NCI-H2081 treated with DMSO at 0.1 percent for 48 hours (cell line): ENCODE data around the gene PEX1.
"Not testable (repeated sequence)": the region's sequence is repeated elsewhere in the genome, so short reads cannot be mapped to it uniquely, and the experiment has no call there.

Experiments
- DNase-seq: peaks from one replicate; lab custom pipeline; 2025; lab: John Stamatoyannopoulos, UW

The PEX1 gene

DNA sequence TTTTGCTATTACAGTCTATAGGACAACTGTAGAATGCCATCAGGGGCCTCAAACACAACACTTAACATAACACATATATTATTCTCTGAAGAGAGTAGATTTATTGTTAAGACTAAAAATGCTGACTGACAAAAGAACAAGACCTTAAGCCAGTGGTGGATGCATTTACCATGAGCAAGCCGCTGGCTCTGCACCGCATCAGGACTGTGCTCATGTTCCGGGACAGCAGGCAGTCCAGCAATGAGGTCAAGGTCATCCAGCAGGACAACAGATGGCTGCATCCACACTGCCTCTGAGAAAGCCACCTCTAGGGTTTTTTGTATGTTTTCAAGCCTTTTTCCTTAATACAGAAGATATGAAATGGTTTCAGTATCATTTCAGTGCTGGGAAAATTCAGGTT is 23.8 kb downstream of the PEX1 start:
- no peak for DNase-seq

DNA sequence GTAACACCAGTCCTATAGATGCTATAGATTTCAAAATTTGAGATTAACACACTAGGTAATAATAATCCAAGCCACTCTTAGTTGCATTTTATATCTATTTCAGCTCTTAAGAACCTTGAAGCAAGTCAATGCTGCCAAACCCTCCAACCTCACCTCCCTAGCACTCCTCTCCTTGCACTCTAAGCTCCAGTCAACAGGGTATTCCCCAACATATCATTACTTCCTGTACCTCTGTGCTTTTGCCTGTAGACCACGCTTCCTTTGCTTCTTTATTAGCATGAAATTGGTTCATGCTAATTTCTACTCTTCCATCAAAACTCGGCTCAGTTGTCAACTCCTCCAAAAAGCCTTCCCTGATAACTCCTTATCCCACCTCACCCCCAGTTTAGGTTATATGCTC is 24.6 kb downstream of the PEX1 start:
- DNase-seq, result no peak

DNA sequence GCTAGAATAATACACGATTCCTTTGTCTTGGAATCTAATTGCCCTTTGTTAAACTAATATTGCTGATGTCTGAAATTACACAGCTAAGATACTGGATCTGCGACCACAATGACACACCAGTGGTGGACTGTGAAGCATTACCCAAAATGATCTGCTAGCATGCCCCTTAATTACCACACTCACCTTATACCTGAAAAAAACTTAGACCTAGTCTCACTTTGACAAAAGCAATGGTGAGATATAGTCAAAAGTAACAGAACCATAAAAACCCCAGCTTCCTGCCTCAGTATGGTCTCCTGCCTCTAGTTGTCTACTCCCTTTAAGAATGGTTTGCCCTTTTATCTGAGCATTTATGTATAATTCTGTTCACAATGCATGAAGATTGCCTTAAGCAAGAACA is 29.8 kb downstream of the PEX1 start:
- DNase-seq, result no peak

DNA sequence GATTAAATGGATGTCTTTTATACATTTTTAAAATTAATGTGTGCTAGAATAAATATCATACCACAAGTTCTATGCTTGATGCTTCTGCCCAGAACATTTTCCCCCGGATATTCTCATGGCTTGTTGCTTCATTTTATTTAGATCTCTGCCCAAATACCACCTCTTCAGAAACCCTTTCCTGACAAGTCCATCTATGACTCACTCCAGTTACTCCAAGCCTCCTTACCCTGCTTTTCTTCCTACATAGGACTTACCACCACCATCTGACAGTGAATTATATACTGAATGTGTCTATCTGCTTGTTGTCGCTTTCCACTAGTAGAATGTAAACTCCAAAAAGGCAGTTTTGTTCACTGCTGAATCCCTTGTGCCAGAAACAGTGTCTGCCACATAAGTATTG is 31.4 kb downstream of the PEX1 start:
- no peak for DNase-seq

DNA sequence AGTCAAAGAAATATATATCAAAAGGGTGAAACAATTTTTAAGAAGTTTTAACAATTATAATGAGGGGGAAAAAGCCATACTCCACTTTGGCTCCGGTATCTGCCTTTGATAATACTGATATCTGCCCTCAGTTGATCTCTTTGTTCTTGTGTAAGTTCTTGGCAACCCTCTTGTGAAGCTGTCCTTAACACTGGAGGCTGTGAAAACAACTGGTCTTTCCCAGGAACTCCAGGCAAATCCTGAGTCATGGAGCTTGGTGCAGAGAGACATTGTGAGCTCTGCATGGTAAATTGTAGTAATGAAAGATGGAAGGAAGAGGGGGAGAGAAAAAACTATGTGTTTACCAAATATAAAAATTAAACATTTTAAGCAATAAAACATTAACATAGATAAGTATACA is 38.7 kb downstream of the PEX1 start:
- DNase-seq, result no peak

DNA sequence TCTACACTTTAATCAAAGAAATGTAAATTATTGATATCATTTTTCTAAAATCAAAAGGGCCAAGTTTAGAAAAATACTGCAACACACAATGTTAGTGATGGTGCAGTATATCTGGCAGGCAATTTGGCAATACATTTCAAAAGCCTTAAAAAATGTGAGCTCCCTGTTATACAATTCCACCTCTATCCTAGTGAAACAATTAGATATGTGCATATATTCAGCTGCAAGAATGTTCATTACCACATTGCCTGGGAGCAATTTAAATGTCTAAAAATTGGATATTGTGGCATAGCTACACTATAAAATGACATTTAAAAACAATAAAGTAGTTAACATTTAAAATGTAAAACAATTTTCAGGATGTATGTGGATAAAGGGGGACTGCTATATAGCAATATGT is 40.5 kb downstream of the PEX1 start:
- DNase-seq, result no peak

DNA sequence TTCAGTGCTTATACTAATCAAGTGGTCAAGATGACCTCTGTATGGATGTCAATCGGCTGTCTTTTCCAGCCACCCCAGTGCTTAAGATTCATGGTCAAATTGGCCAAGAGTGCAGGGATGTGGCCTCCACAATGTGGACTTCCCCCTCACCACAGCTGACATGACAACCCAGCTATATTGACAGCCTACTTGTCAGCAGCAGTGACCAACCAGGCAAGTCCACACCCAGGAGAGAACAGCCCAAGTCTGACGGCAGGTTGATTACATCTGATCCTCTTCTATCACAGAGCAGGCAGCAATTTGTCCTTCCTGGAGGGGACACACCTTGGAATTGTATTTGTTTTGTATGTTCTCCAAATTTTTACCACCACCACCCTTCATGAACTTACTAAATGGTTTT is 42.3 kb downstream of the PEX1 start:
- DNase-seq, result no peak

DNA sequence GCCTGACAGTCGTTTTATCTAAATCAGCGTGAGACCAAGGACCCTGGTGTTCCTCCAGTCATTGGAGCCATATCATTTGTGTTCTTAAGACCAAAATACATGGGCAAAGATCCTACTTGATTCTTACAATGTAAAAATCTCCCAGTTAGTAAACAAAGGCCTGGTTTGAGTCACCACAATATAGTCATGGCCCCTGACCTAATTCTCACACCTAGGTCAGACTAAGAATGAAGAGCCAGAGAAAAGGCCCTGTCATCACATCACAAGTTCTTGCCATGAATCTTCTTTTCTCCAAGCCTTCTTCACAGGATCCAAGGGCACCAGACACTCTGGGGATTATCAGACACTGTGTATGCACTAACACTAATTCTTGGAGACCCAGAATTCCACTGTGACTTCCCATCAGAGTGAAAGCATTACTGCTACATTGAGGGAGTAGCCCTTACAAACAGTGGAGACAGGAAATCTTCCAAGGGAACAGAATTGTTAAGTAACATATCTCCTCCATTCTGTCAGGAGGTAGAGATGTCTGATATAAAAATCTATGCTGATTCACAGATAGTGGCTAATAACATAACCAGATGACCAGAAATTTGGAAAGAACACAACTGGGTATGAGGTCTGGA is 42.9 kb downstream of the PEX1 start:
- DNase-seq, result no peak

DNA sequence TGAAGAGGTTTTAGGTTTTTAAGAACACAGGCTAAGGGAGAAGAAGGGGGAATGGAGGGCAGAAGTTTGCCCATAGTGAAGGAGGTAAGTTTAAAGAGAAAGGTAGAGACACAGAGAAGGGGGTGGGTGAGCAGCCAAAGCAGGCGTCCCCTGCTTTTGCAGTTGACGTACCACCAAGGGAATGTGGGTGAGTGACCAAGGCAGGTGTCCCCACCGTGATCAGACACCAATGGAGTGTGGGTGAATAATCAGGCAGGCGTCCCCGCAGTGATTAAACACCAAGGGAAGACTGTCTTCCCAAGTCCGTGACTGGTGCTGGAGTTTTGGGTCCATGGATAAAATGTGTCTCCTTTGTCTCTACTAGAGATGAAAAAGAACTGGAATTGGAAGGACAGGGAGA is 44.1 kb downstream of the PEX1 start:
- DNase-seq, result not testable (repeated sequence)

DNA sequence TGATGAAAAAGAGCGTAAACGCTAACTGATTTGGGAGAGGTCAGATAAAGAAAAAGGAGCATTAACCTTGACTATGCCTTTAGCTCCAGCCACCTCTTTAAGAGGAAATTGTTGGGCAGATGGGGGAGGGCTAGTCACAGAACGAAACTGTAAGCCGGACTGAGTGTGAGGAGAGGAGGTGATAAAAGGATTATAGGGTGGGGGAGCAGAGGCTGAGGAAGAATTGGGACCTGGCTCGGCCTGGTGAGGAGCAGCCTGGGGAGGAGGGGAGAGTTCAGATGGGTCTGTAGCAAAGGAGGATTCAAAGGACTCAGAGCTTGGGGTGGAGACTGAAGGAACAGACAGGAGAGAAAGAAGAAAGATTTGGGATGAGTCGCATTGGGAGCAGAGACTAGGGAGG is 44.7 kb downstream of the PEX1 start:
- DNase-seq, result not testable (repeated sequence)

DNA sequence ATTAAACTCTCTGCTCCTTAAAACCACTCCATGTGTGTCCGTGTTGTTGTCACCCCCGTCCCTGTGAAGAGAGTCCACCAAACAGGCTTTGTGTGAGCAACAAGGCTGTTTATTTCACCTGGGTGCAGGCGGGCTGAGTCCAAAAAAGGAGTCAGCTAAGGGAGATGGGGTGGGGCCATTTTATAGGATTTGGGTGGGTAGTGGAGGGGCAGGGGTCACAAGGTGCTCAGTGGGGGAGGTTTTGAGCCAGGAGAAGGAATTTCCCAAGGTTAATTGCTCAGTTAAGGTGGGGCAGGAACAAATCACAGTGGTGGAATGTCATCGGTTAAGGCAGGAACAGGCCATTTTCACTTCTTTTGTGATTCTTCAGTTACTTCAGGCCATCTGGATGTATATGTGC is 49.2 kb downstream of the PEX1 start:
- DNase-seq, result not testable (repeated sequence)

DNA sequence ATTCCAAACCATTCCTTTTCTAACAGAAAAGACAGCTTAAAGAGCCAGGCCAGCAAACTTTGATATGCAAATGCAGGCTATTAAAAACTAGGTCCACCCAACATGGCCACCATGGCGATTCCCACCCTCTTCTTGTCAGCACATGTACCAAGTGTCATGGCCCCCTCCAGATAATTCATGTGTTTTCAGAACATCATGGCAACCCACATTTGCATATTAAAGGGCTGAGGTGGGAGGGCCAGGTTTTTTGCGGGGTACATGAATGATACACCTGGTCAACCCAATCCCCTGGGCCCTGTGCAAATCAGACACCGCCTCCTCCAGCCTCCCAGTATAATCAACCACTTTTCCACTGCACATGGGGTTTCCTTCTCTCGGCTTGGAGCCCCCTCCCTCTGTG is 49.6 kb downstream of the PEX1 start:
- no peak for DNase-seq

DNA sequence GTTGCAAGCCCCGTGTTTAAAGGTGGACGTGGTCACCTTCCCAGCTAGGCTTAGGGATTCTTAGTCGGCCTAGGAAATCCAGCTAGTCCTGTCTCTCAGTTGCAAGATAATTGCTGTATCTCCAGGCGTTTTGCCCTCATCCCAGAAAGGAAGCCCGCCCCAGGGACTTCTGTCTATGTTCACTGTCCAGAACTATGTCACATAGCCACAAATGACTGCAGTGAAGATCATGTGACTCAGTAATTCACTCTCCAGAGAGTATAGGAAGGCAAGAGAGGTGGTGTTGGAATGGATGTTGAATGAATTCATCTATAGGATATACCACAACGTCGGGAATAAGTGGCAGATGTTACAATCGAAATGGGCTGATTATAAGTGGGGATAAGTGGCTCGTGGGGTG is 50.2 kb downstream of the PEX1 start:
- no peak for DNase-seq

DNA sequence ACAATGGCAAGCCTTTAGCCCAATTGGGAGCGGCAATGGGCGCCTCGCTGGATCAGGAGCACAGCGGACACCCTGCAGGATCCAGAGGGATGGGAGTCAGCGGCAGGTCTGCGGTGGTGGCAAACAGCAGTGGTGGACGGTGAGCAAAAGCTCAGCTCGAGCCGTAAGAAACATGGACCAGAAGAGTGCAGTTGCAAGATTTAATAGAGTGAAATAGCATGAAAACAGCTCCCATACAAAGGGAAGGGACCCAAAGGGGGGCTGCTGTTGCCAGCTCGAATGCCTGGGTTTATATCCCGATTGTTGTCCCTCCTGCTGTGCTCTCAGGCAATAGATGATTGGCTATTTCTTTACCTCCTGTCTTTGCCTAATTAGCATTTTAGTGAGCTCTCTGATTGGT is 50.6 kb downstream of the PEX1 start, which contains the start of gene ERVW-1:
TSS of gene ERVW-1 (minus strand) at position 266 of the 400 bp plus-strand sequence. CDS start 7,565 bp downstream, outside the sequence.
- not testable (repeated sequence) for DNase-seq

DNA sequence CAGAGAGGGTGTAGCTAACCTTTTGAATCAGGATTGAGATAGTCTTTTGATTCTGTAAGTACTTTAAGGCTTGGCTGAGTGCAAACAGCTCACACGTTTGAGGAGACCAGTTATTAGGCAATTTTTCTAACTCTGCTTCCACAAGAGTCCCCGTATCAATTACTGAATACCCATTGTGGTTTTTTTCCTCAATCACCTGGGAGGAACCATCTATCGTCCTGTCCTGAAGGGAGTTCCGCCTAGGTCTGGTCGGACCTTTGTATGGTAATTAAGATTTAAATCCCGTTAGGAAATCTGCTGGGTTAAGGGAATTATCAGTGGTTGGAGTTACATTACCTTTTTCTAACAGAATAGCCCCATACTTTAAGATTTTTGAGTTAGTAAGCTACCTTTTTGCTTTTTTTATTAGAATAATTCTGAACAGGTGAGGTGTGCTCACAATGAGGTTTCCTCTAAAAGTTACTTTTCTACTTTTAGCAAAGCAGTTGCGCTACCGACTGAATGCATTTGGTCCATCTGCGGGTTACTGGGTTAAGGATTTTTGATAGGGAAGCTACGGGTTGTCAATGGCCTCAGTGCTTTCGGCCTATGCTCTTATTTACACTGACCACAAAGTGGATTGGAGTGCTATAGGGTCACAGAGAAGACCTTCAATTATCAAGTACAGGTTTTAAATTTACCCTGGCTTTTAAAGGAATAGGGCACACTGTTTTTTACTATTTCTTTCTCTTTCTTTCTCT is 52.3 kb downstream of the PEX1 start:
- DNase-seq, result not testable (repeated sequence)

DNA sequence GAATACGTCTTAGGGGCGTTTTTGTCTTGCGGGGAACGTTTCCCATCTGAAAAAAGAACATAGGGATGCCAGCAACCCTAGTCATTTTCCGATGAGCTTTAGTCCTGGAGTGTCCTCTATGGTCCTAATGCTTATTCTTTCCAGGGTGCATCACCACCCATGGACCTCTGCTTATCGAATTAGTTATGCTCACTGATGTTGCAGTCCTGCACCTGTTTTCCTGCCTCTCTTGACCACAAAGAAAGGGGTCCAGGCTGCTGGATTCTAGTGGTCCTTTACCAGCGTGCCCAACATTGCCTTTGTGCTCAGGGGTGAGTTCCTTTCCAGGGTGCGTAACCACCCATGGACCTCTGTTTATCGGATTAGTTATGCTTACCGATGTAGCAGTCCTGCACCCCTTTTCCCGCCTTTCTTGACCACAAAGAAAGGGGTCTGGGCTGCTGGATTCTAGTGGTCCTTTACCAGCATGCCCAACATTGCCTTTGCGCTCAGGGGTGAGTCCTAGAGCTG is 53.0 kb downstream of the PEX1 start:
- not testable (repeated sequence) for DNase-seq

DNA sequence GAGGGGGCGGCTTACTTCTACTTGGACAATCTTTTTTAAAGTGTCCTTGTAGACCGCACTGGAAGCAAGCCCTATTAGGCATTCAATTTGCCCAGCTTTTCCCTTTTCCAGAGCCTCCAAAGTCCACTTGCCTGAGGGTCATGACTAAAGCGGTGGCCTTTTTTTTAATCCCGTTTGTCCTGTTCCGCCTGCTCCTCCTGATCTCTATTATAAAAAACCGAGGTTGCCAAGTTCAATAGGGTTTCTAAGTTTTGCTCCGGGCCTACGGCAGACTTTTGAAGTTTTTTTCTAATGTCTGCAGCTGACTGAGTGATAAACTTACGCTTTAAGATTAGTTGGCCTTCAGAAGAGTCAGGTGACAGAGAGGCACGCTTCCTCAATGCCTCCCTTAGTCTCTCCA is 54.3 kb downstream of the PEX1 start:
- not testable (repeated sequence) for DNase-seq

DNA sequence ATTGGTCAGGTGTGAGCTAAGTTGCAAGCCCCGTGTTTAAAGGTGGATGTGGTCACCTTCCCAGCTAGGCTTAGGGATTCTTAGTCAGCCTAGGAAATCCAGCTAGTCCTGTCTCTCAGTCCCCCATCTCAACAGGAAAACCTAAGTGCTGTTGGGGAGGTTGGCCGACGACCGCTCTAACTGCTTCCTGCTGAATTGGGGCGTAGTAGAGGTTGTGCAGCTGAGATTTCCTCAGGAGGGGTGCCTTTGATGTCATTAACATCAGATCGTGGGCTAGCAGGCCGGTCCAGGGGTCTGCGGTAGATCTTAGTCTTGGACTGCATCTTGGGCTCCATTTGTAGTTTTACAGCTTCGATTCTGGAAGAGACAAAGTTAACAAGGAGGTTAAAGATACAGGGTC is 59.7 kb downstream of the PEX1 start:
- DNase-seq, result not testable (repeated sequence)

DNA sequence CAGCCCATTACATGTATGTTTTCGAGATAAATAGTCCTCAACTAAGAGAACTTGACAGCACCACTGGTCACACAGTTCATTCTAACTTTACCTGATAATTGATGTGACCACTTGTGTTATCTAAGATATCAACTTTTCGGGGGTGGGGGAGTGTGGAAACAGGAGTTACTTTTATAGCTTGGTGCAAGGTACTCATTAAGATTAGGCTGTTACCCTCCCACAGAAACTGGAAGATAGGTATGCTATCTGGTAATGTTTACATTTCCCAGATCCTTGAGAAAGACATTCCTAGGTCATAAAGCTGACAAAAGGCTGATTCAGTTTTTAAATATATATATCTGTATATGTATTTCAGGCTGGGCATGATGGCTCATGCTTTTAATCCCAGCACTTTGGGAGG is 61.6 kb downstream of the PEX1 start:
- no peak for DNase-seq

DNA sequence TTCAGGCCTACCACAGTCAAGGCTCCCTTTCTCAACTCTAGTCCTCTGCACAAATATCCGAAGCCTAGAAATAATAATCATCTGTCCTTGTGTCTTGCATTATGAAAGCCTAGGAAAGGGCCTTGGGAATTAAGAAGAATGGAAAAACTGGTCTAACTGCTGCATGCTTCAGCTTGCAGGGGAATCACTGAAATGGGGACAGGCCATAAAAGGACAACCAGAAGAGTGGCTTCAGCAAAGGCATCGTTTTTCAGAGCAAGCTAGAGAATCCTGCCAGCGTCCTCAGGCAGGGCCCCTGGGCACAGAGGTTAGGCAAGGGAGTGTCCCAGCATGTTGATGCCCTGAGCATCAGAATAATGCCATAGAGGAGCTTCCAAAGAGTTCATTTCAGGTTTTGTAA is 63.8 kb downstream of the PEX1 start:
- no peak for DNase-seq

DNA sequence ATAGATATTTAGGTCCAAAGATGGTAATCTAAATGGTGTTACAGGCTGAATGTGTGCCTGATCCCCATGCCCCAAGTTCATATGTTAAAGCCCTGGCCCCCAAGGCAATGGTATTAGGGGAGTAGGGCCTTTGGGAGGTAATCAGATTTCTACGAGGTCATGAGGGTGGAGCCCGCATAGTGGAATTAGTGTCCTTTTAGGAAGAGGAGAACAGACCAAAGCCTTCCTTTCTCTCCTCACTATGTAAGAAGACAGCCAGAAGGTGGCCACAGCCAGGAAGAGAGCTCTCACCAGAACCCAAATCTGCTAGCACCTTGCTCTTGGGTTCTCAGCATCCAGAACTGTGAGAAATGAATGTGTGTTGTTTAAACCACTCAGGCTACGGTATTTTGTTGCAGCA is 65.8 kb downstream of the PEX1 start:
- no peak for DNase-seq

DNA sequence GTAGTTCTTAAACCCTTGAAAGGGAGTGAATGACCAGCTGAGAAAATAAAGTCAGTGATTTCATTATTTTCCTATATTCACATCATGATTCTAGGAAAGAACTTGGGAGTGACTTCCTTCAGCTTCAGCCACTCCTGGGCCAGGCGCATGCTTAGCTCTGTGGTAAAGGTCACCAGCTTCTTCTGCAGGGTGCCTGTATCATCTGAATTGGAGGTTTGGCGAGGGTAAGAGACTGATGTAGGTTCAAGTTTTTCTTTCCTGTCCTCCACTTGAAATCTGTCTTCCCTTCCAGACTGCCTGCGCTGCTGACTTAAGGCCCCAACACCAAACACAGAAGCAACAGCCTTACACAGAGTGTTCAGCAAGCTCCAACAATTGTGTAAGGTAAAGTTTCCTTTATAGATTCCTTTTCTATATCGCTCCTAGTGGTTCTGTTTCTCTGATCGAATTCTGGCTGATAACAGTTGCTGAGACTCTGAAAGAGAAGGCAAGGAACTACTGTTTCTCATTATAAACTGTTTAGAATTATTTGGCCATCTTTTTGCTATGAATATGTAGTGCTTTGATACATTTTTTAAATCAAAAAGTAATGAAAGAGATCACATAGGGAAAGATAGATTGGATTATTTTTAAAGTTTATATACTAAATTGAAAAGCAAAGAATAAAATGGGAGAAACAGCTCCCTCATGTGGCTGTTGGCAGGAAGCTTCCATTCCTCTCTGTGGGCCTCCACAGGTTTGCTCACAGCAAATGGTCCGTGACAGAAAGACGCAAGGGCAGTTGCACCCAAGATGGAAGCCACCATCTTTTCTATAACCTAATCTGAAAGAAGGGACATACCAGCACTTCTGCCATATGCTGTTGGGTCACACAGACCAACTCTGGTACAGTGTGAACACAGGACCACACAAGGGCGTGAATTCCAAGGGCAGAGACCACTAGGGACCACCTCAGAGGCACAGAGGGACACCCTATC is 67.0 kb downstream of the PEX1 start:
- peak; percentile 38 for DNase-seq
